ENCODE results near the gene SLA2. TPM values are rescaled to one million over a fixed set of nuclear protein-coding genes. Genes with fewer than 3 reads are reported as not detected.

The SLA2 gene
- total RNA-seq, 1 experiment from 2014 or later: 0.51 TPM

GRCh38 chr20:36576081-36576445 lies 69.9 kb downstream of the SLA2 start:
- no TSS peak for BruUV-seq (replicated peaks)
- peaks cover 8% of the 10 kb centered on the region; the same call in 1 of the 2 replicates for H3K36me3 ChIP-seq (ENCODE audit: low read depth, low read length)
- ChIA-PET POLR2A (ENCODE audit: unreplicated experiment) (no interaction called here), CTCF (interaction anchor here (0.6 to 0.7 kb wide), 3 partner anchors 19 to 170 kb away, joined by 3 read pairs; partner anchors contain the start of gene RAB5IF)
- H2AFZ ChIP-seq (ENCODE audit: low read length): no peak overlapping the region
- no peak overlapping the region for H3K27ac ChIP-seq (ENCODE audit: low read length)
- H3F3A ChIP-seq (ENCODE audit: low read length, unreplicated experiment): no peaks in the 10 kb centered on the region
- H3K4me3 ChIP-seq (ENCODE audit: low read length): no peak overlapping the region
- no peaks in the 10 kb centered on the region for H4K20me1 ChIP-seq (ENCODE audit: low read length)
- H3K9ac ChIP-seq (ENCODE audit: low read length): no peak overlapping the region
- ATAC-seq: no peak
- DNase-seq: no peak
- H3K4me1 ChIP-seq (ENCODE audit: insufficient read depth, low read length): peaks cover 17% of the 10 kb centered on the region
- peaks cover 32% of the 10 kb centered on the region for H3K79me2 ChIP-seq (ENCODE audit: low read length)
- H3K4me2 ChIP-seq (ENCODE audit: low read length): peak overlapping the region; percentile 98; the same call in 1 of the 2 replicates
- H3K27me3 ChIP-seq (ENCODE audit: low read length): no peaks in the 10 kb centered on the region
- TF ChIP-seq EZH2phosphoT487 (IDR thresholded peaks at IDR 0.05; ENCODE audit: borderline replicate concordance, low read length) (no peak), EZH2 (IDR thresholded peaks at IDR 0.05; ENCODE audit: low read length, unreplicated experiment) (no peak), CTCF (conservative IDR thresholded peaks at IDR 0.05; ENCODE audit: low read depth, low read length) (no peak)
- H3K9me3 ChIP-seq (ENCODE audit: low read length): no peaks in the 10 kb centered on the region
- H3K9me2 ChIP-seq (replicated peaks; ENCODE audit: low read length): no peaks in the 10 kb centered on the region
- intact Hi-C loops (cut with micrococcal nuclease): no loop called here

GRCh38 chr20:36574366-36575135 lies 71.4 kb downstream of the SLA2 start:
- Histone ChIP-seq H3K9ac (ENCODE audit: low read length) (peak overlapping the region; percentile 84), H3K27me3 (ENCODE audit: low read length) (no peaks in the 10 kb centered on the region), H3K36me3 (ENCODE audit: low read depth, low read length) (peaks cover 5% of the 10 kb centered on the region; the same call in 1 of the 2 replicates), H3K4me2 (ENCODE audit: low read length) (peak overlapping the region; percentile 98), H4K20me1 (ENCODE audit: low read length) (no peaks in the 10 kb centered on the region), H2AFZ (ENCODE audit: low read length) (peak overlapping the region; percentile 98), H3K4me1 (ENCODE audit: insufficient read depth, low read length) (peaks cover 17% of the 10 kb centered on the region), H3K27ac (ENCODE audit: low read length) (peak overlapping the region; percentile 16; the same call in 1 of the 2 replicates), H3K9me3 (ENCODE audit: low read length) (no peaks in the 10 kb centered on the region), H3F3A (ENCODE audit: low read length, unreplicated experiment) (no peaks in the 10 kb centered on the region), H3K9me2 (replicated peaks; ENCODE audit: low read length) (no peaks in the 10 kb centered on the region), H3K79me2 (ENCODE audit: low read length) (peaks cover 32% of the 10 kb centered on the region), H3K4me3 (ENCODE audit: low read length) (peak overlapping the region; percentile 87)
- ChIA-PET CTCF (no interaction called here), POLR2A (ENCODE audit: unreplicated experiment) (no interaction called here)
- ATAC-seq (peak; percentile 40), DNase-seq (peak; percentile 46)
- BruUV-seq (replicated peaks): no TSS peak
- TF ChIP-seq CTCF (conservative IDR thresholded peaks at IDR 0.05; ENCODE audit: low read depth, low read length): no peak
- intact Hi-C loops (cut with micrococcal nuclease): no loop called here

GRCh38 chr20:36573798-36574365 lies 72.1 kb downstream of the SLA2 start:
- ATAC-seq: no peak; the same call in 1 of the 2 replicates

More at GRCh38 chr20:36573798-36574365, 72.1 kb downstream of the SLA2 start:
- CTCF ChIA-PET: no interaction called here
- Histone ChIP-seq H4K20me1 (ENCODE audit: low read length) (no peaks in the 10 kb centered on the region), H3K9me2 (replicated peaks; ENCODE audit: low read length) (no peaks in the 10 kb centered on the region), H3K79me2 (ENCODE audit: low read length) (peaks cover 32% of the 10 kb centered on the region), H3K27ac (ENCODE audit: low read length) (no peak overlapping the region; the same call in 1 of the 2 replicates), H2AFZ (ENCODE audit: low read length) (peak overlapping the region; percentile 82), H3K4me2 (ENCODE audit: low read length) (peak overlapping the region; percentile 98), H3K4me1 (ENCODE audit: insufficient read depth, low read length) (peaks cover 17% of the 10 kb centered on the region), H3K9ac (ENCODE audit: low read length) (peak overlapping the region; percentile 84), H3K36me3 (ENCODE audit: low read depth, low read length) (peaks cover 3% of the 10 kb centered on the region; the same call in 1 of the 2 replicates), H3K9me3 (ENCODE audit: low read length) (no peaks in the 10 kb centered on the region), H3F3A (ENCODE audit: low read length, unreplicated experiment) (no peaks in the 10 kb centered on the region), H3K4me3 (ENCODE audit: low read length) (peak overlapping the region; percentile 87), H3K27me3 (ENCODE audit: low read length) (no peaks in the 10 kb centered on the region)
- TF ChIP-seq EZH2 (IDR thresholded peaks at IDR 0.05; ENCODE audit: low read length, unreplicated experiment) (no peak), CTCF (conservative IDR thresholded peaks at IDR 0.05; ENCODE audit: low read depth, low read length) (no peak), EZH2phosphoT487 (IDR thresholded peaks at IDR 0.05; ENCODE audit: borderline replicate concordance, low read length) (no peak)
- intact Hi-C loops (cut with micrococcal nuclease): no loop called here
- BruUV-seq (replicated peaks): no TSS peak
- DNase-seq: no peak
- POLR2A ChIA-PET (ENCODE audit: unreplicated experiment): no interaction called here
